ENCODE data around the gene DENND5A.
"Not testable (repeated sequence)": the region's sequence is repeated elsewhere in the genome, so short reads cannot be mapped to it uniquely, and the experiment has no call there.

Gene DENND5A

GRCh38 chr11:9266132-9266736 is 1.1 kb upstream of the DENND5A start:
- no peak for DNase-seq (ENCODE audit: low read depth in 1 of 2, low spot score in 1 of 2)

GRCh38 chr11:9264316-9265210 is 587 bp downstream of the DENND5A start:
- no peak for DNase-seq (ENCODE audit: low read depth in 1 of 2, low spot score in 1 of 2)

GRCh38 chr11:9263840-9264315 is 1.3 kb downstream of the DENND5A start:
- DNase-seq (ENCODE audit: low read depth in 1 of 2, low spot score in 1 of 2) = no peak

- not testable (repeated sequence) for DNase-seq (ENCODE audit: low read depth in 1 of 2, low spot score in 1 of 2)
Measured at GRCh38 chr11:9260838-9261146, 4.4 kb downstream of the DENND5A start.

- no peak for DNase-seq (ENCODE audit: low read depth in 1 of 2, low spot score in 1 of 2)
Measured at GRCh38 chr11:9259981-9260837, 4.9 kb downstream of the DENND5A start.

- not testable (repeated sequence) for DNase-seq (ENCODE audit: low read depth in 1 of 2, low spot score in 1 of 2)
Measured at GRCh38 chr11:9258279-9258678, 6.9 kb downstream of the DENND5A start.

- no peak for DNase-seq (ENCODE audit: low read depth in 1 of 2, low spot score in 1 of 2)
Measured at GRCh38 chr11:9254416-9254815, 10.7 kb downstream of the DENND5A start.

GRCh38 chr11:9253086-9253485 is 12.1 kb downstream of the DENND5A start:
- no peak for DNase-seq (ENCODE audit: low read depth in 1 of 2, low spot score in 1 of 2)

- no peak for DNase-seq (ENCODE audit: low read depth in 1 of 2, low spot score in 1 of 2)
Measured at GRCh38 chr11:9251311-9251710, 13.8 kb downstream of the DENND5A start.

- DNase-seq (ENCODE audit: low read depth in 1 of 2, low spot score in 1 of 2) = no peak
Measured at GRCh38 chr11:9250139-9250582, 15.0 kb downstream of the DENND5A start.

GRCh38 chr11:9249252-9249651 is 15.9 kb downstream of the DENND5A start:
- no peak for DNase-seq (ENCODE audit: low read depth in 1 of 2, low spot score in 1 of 2)

GRCh38 chr11:9247863-9248262 is 17.3 kb downstream of the DENND5A start:
- DNase-seq (ENCODE audit: low read depth in 1 of 2, low spot score in 1 of 2) = no peak

- DNase-seq (ENCODE audit: low read depth in 1 of 2, low spot score in 1 of 2) = not testable (repeated sequence)
Measured at GRCh38 chr11:9236242-9236641, 28.9 kb downstream of the DENND5A start.

GRCh38 chr11:9232482-9232881 is 32.7 kb downstream of the DENND5A start:
- DNase-seq (ENCODE audit: low read depth in 1 of 2, low spot score in 1 of 2) = no peak

- no peak for DNase-seq (ENCODE audit: low read depth in 1 of 2, low spot score in 1 of 2)
Measured at GRCh38 chr11:9231848-9232177, 33.3 kb downstream of the DENND5A start.

- no peak for DNase-seq (ENCODE audit: low read depth in 1 of 2, low spot score in 1 of 2)
Measured at GRCh38 chr11:9230296-9230695, 34.9 kb downstream of the DENND5A start.

GRCh38 chr11:9228091-9228490 is 37.1 kb downstream of the DENND5A start:
- no peak for DNase-seq (ENCODE audit: low read depth in 1 of 2, low spot score in 1 of 2)

- no peak for DNase-seq (ENCODE audit: low read depth in 1 of 2, low spot score in 1 of 2)
Measured at GRCh38 chr11:9225748-9226298, 39.3 kb downstream of the DENND5A start.

- no peak for DNase-seq (ENCODE audit: low read depth in 1 of 2, low spot score in 1 of 2)
Measured at GRCh38 chr11:9222654-9223053, 42.5 kb downstream of the DENND5A start.

GRCh38 chr11:9220853-9221252 is 44.3 kb downstream of the DENND5A start:
- DNase-seq (ENCODE audit: low read depth in 1 of 2, low spot score in 1 of 2) = not testable (repeated sequence)

- no peak for DNase-seq (ENCODE audit: low read depth in 1 of 2, low spot score in 1 of 2)
Measured at GRCh38 chr11:9219572-9219971, 45.6 kb downstream of the DENND5A start.

Measured in stimulated activated CD4-positive, alpha-beta T cell treated with anti-CD3 and anti-CD28 coated beads, Interleukin-15, amount 100 ng/mL, for 1 hour (primary cell).